HG03139 (cell line): ENCODE results near the gene MXD4.
"Not testable (repeated sequence)": the region's sequence is repeated elsewhere in the genome, so short reads cannot be mapped to it uniquely, and the experiment has no call there.

Source experiments
- ATAC-seq: cut with Tn5 transposase; IDR thresholded peaks from one replicate; pipeline ENCODE4 v1.9.1; 2021; ENCODE audit not compliant: unreplicated experiment

Gene MXD4

GRCh38 chr4:2226261-2226660, 35.6 kb downstream of the MXD4 start:
- no peak for ATAC-seq

DNA sequence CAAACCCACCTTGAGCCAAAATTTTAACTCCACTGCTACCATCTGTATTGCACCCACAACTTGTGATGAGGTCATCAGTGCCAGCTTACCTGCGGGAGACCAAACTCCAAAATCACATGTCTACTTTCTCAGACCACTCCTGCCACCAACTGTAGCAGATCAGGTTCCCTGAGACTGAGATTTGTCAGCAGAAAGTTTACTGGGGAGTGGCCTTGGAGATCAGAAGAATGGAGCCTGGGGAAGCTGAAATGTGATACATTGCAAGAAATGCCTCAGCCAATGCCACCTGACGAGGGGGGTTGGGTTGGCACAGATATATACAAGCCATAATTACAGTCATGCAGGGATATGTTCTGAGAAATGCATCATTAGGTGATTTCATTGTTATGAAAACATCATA, 39.1 kb downstream of the MXD4 start:
- no peak for ATAC-seq

DNA sequence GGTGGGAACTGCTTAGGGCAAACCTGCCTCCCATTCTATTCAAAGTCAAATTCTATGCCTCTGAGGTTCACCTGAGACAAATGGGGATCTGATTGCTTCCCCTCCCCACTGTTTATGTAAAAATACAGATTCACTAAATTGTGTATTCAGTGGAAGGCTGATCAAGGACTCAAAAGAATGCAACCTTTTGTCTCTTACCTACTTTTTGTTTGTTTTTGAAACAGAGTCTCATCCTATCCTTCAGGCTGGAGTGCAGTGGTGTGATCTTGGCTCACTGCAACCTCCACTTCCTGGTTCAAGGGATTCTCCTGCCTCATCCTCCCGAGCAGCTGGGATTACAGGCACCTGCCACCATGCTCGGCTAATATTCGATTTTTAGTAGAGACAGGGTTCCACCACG, 40.5 kb downstream of the MXD4 start:
- not testable (repeated sequence) for ATAC-seq

DNA sequence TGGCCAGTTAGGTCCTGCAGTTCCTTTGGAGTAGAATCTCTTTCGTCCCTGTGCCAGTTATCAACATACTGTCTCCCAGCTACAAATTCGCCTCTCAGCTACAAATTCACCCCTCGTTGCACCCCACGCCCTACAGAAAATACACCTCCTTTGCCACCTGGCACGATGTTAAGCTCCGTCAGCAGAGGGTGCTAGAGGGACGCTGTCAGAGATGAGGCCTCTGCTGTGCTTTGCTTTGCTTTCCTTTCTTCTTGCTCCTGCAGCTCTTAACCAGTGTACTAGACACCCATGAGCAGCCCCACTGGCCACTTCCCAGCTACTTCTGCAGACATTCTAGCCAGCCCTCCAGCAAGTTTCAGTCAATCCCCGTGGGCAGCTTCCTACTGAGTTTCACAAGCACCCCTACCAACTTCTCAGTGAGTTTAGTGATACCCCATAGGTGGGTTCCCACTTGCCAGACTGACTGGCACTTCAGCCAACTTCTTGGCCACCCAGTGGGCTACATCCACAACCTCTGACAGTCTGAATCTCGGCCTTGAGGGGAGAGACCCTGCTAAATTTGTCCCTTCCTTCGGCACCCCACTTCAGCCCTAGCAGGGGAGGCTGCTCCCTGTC, 41.8 kb downstream of the MXD4 start:
- ATAC-seq: no peak

DNA sequence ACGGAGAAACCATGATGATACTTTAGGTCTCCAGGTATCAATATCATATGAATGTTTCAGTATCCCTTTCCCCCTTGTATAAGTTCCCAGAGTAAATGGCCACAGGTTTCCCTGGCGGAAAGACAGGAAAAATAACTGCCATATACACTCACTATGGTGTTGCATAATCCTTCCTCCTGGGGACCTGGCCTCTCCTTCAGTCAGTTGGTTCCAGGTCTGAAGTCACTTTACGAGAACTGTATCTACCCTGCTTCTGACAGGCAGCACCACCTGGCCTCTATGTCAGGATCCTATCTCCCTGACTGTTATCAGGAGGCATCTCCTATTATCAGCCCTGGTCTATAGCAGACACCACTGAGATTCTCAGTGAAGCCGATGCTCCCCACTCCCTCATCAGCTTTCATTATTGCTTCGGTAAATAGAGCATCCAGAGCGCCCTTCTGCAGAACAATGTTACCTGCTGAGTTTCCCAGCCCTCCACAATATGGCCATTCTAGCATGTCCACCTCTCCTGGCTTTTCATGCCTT, 42.6 kb downstream of the MXD4 start:
- ATAC-seq: no peak

DNA sequence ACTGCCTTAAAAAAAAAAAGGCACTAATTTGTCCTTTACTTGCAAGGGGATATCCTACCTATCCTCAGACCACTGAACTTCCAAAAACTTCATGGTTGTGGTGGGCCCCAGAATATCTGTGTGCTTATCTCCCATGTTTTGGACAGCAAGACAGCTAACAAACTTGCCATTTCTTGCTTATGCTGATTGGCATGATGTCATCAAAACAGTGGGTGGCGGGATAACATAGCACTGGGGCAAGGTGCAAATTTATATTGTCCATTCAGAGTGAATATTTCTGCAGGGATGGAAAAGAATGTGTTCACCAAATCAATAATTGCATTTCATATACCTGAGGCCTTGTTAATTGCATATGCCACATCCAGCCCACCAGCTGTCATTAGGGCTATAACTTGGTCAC, 43.5 kb downstream of the MXD4 start:
- no peak for ATAC-seq

GRCh38 chr4:2217726-2218125, 44.2 kb downstream of the MXD4 start:
- no peak for ATAC-seq

- no peak for ATAC-seq
Observed at GRCh38 chr4:2212831-2213230, 49.1 kb downstream of the MXD4 start.

- ATAC-seq: not testable (repeated sequence)
Observed at GRCh38 chr4:2202789-2203188, 59.1 kb downstream of the MXD4 start.
